Hepatocyte (in vitro differentiated cells): ENCODE data around the gene GRXCR1.

Experiments
- CTCF ChIP-seq: fragments of 200-600 bp; sonication (generic); IDR thresholded peaks from 2 replicates; pipeline ENCODE4 v1.5.1; 2016; ENCODE audit warnings: antibody characterized with exemption, mild to moderate bottlenecking; ENCODE audit not compliant: poor library complexity
- EZH2 ChIP-seq: fragments of 200-600 bp; sonication (generic); IDR thresholded peaks from 2 replicates; pipeline ENCODE4 v1.6.1; 2016; ENCODE audit warnings: antibody characterized with exemption, mild to moderate bottlenecking, borderline replicate concordance
- EZH2phosphoT487 ChIP-seq: fragments of 200-600 bp; sonication (generic); IDR thresholded peaks from one replicate; pipeline ENCODE4 v1.6.1; 2018; ENCODE audit warnings: antibody characterized with exemption, mild to moderate bottlenecking, low read depth, moderate library complexity; ENCODE audit not compliant: unreplicated experiment, severe bottlenecking

- TF ChIP-seq CTCF: no peak
- TF ChIP-seq EZH2phosphoT487: no peak
- TF ChIP-seq EZH2: no peak
Observed at GRCh38 chr4:42845586-42845985, 46.9 kb upstream of the GRXCR1 start.
